PC-3 (cell line): ENCODE measurements around the gene LGI1.

Experiments
- EZH2 ChIP-seq: fragments of 300-600 bp; sonication (generic); IDR thresholded peaks from one replicate; pipeline ENCODE4 v1.6.1; 2017; ENCODE audit warnings: antibody characterized with exemption, mild to moderate bottlenecking, low read length; ENCODE audit not compliant: unreplicated experiment
- EZH2phosphoT487 ChIP-seq: fragments of 300-600 bp; sonication (generic); IDR thresholded peaks from 2 replicates; pipeline ENCODE4 v1.6.1; 2018; ENCODE audit warnings: mild to moderate bottlenecking, antibody characterized with exemption, low read length, borderline replicate concordance
- TF ChIP-seq, protein P1 (sequence below): fragments of 300-600 bp; sonication (generic); conservative IDR thresholded peaks from 2 replicates; pipeline ENCODE4 v1.5.1; 2017; ENCODE audit warnings: antibody characterized with exemption, low read depth, mild to moderate bottlenecking, low read length

- TF ChIP-seq, protein P1, sequence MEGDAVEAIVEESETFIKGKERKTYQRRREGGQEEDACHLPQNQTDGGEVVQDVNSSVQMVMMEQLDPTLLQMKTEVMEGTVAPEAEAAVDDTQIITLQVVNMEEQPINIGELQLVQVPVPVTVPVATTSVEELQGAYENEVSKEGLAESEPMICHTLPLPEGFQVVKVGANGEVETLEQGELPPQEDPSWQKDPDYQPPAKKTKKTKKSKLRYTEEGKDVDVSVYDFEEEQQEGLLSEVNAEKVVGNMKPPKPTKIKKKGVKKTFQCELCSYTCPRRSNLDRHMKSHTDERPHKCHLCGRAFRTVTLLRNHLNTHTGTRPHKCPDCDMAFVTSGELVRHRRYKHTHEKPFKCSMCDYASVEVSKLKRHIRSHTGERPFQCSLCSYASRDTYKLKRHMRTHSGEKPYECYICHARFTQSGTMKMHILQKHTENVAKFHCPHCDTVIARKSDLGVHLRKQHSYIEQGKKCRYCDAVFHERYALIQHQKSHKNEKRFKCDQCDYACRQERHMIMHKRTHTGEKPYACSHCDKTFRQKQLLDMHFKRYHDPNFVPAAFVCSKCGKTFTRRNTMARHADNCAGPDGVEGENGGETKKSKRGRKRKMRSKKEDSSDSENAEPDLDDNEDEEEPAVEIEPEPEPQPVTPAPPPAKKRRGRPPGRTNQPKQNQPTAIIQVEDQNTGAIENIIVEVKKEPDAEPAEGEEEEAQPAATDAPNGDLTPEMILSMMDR: no peak
- no peak for TF ChIP-seq EZH2
- TF ChIP-seq EZH2phosphoT487: no peak
Measured at GRCh38 chr10:93790439-93790838, 32.7 kb downstream of the LGI1 start.
